NCI-H2107 treated with DMSO at 0.1 percent for 48 hours (cell line): Measurements from ENCODE around the gene GNAZ.
"Not testable (repeated sequence)": the region's sequence is repeated elsewhere in the genome, so short reads cannot be mapped to it uniquely, and the experiment has no call there.

ENCODE experiments used
- DNase-seq: peaks from one replicate; lab custom pipeline; 2025; ENCODE audit not compliant: unreplicated experiment; lab: John Stamatoyannopoulos, UW

GNAZ gene

GRCh38 chr22:23070418-23071229, at the start of gene GNAZ:
GNAZ (plus strand) TSS chr22:23070519; CDS start chr22:23095696, 25,177 bp downstream.
- DNase-seq, result no peak

DNA sequence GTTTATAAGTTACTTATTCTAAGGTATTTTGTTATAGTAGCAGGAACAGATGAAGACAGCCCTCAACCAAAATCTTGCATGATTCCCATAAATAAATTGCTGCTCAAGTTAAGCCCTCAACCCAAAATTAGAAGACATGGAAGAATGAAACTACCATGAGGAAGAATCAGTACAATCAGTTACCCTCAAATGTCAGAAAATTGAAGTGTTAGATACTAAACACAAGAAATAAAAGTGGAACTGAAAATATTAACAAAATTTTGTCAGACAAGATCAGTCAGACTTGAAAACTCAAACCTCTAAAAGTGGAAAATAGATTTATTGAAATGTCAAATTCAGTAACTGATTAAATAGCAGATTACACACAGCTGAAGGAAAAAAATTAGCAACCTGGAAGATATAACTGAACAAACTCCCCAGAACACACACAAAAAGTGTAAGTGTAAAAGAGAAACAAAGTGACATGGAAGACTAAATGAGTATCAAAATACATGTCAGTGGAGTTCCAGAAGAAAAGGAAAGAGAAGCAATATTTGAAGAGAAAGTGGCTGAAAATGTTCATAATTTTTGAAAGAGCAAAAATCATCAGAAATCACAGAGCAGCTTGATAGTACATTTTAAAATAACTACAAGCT, 49.5 kb upstream of the GNAZ start:
- DNase-seq, result no peak

DNA sequence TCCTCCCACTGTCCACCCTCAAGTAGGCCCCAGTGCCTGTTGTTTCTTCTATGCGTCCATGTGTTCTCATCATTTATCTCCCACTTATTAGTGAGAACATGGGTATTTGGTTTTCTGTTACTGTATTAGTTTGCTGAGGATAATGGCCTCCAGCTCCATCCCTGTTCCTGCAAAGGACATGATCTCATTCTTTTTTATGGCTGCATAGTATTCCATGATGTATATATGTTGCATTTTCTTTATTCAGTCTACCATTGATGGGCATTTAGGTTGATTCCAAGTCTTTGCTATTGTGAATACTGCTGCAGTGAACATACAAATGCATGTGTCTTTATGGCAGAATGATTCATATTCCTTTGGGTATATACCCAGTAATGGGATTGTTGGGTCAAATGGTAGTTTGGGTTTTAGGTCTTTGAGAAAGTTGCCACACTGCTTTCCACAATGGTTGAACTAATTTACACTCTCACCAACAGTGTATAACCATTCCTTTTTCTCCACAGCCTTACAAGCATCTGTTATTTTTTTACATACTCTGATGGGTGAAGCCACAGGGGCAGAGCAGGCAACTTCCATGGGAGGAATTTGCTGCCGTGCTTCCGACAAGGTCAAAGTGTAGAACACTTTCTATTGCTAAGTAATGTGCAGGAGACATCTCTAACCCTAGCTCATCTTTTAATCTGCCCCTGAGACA, 48.5 kb upstream of the GNAZ start:
- not testable (repeated sequence) for DNase-seq

- no peak for DNase-seq
Observed at GRCh38 chr22:23023294-23023693, 47.0 kb upstream of the GNAZ start.

DNA sequence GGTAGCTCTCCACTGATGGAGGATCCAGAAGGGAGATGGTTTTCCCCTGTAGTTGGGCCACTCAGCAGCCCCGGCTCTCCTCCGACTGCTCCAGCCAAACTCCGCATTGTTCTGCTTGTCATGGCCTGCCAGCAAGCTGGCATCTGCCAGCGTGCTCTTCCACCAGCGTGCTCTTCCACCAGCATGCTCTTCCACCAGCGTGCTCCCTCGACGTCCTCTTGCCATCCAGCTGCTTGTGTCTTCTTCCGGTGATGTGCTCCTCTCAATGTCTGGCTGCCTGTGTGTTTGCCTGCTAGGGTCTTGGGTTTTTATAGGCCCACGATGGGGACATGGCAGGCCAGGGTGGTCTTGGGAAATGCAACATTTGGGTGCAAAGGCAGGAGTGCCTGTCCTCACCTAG, 43.5 kb upstream of the GNAZ start:
- DNase-seq, result no peak

DNA sequence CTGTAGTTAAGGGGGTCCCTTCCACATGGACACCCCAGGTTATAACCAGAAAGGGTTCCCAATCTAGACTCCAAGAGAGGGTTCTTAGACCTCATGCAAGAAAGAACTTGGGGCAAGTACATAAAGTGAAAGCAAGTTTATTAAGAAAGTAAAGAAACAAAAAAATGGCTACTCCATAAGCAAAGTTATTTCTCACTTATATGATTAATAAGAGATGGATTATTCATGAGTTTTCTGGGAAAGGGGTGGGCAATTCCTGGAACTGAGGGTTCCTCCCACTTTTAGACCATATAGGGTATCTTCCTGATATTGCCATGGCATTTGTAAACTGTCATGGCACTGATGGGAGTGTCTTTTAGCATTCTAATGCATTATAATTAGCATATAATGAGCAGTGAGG, 42.5 kb upstream of the GNAZ start:
- not testable (repeated sequence) for DNase-seq

DNA sequence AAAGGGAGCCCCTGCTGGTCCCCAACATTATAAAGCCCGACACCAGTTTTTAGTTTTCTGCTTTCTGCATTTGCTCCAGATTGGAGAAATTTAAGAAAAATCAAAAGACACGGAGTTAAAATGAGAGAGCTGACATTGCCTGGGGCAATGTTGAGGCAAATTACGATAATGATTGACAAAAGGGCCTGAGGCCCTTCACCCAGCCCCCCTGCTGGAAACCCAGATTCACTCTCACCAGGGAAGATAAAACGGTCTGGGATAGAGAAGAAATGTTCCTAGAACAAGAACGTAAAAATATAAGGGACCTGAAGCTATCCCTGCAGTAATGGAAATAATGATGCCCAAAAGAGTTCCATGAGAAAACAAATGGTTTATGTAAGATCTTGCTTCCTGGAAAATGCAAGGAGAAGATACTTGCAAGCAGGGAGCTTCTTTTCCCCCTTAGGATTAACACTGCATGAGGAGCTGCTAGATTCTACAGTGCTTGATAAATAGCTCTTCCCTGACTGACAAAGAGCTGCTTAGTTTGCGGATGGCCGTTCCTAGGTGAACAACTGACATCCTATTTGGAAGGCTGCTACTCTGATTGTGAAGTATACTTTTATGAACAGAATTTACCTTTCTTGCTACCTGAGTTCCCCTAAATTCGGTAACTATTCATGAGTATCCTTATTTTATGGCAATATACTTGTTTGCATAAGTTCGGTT, 40.6 kb upstream of the GNAZ start:
- no peak for DNase-seq

DNA sequence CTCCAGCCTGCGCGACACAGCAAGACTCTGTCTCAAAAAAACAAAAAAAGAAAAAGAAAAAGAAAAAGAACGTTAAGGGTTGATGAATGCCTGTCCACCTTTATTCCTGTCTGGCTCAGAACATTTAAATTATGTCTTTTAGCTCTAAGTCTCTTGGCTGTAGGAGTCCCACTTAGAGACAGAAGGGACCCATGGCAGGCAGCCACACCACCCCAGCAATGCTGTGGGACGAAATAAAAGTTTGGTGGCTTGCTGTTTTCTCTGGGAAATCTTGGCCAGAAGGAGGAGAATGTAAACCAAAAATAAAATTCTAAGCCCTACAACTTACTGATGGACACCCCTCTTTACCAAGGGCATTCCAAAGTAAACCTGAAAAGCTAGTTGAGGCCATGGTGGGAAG, 38.9 kb upstream of the GNAZ start:
- DNase-seq, result no peak

DNA sequence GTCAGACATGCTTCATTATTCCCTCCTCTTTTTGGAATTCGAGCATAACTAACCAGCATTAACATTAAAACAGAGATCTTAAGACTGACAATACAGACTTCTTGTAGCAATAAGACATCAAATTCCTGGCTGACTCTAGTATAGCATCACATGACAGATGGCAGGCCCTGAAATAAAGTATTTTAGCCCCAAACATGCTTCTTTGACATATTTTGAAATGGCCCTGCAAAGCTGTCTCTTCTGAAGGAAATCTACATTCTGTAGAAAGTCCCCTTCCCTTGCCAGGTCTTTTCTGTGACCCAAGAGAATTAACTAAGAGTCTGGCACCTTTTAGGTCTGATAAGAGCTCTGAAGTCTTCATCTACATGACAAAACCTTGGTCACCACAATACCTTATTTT, 38.5 kb upstream of the GNAZ start:
- DNase-seq, result no peak

DNA sequence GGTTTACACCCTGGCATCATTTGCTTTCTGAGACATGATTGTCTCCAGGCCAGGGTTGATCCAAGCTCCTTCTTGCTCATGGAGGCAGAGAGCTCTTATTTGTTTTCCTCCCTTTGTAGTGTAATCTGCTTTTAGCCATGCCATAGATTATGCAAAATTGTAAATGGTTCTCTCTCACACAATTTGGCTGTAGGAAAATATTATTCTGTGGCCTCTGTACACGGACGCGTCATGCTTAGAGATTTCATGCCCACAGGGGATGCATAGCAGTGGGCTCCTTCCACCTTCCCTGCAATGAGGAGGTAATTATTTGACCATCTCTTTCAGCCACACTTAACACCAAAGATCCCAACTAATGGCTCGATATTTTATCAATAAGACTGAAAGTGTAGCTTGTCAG, 37.7 kb upstream of the GNAZ start:
- no peak for DNase-seq

DNA sequence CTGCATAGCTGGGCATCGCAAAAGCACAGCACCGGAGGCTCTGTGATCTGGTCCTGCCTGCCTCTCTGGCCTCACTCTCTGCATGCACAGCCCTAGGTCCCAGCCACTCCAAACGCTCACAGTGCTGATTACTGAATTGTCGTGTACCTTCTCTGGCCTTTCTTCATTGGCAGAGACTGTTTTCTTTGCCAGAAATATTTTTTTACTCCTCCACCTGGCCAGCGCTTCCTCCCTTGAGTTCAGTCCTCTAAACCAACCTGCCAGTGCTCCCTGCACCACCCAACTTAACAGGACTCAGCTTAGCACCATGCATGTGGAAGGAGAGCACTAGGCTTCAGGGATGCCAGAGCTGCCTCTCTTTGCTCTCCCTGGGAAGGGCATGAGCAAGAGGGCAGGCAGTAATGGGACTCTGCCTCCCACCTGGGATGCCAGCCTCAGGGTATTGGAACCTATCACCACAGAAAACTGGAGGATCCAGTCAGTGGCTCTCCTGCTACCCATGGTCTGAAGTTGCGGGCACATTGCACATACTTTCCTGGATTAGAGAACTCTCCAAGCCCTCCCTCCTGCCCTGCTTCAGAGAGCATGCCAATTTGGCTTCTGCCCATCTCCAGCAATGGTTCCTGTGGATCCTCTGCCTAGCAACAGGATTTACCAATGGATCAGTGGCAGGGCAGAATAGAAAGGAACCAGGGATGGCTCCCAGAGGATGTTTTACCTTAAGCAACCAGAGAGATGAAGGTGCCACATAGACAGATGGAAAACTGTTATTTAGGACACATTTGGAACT, 37.0 kb upstream of the GNAZ start:
- DNase-seq, result no peak

DNA sequence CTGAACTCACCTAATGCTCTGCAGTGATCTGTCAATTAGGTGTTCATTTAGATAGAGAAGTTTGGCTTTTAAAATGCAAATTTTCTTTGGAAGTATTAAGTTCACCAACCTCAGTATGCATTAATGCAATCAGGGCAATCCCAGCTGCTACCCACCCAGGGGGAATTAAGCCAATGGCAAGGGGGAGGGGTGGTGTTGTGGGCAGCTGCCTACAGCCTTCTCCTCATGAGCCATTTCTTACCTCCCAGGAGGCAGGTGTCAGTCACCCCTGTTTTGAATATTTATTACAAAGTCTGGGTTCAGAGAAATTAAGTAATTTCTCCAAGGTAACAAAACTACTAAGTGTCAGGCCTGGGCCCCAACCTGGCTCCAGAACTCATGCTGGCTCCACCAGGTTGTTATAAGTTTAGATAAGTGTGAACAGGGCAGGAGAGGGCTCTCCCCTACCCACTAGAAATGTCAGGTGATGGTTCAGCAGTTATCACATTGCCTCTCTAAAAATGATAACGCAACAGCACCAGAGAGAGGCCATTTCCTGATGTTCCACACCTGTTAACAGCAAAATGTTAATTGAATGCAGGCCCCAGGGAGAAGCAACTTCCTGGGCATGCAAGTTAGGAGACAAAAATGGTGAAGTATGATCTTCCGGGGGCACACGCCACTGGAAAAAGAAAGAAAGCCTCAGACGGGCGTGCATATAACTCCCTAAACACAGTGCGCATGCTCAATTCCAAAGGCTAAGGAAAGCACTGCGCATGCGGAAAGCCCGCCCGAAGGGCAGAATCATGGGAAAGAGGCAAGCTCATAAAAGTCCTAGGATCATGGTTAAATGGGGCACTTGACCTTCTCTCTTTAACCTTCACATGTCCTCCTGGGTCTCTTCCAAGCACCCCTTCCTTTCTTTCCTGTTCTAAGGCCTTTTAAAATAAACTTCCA, 35.4 kb upstream of the GNAZ start:
- DNase-seq, result no peak

- DNase-seq, result no peak
Observed at GRCh38 chr22:23035557-23036277, 34.6 kb upstream of the GNAZ start.

DNA sequence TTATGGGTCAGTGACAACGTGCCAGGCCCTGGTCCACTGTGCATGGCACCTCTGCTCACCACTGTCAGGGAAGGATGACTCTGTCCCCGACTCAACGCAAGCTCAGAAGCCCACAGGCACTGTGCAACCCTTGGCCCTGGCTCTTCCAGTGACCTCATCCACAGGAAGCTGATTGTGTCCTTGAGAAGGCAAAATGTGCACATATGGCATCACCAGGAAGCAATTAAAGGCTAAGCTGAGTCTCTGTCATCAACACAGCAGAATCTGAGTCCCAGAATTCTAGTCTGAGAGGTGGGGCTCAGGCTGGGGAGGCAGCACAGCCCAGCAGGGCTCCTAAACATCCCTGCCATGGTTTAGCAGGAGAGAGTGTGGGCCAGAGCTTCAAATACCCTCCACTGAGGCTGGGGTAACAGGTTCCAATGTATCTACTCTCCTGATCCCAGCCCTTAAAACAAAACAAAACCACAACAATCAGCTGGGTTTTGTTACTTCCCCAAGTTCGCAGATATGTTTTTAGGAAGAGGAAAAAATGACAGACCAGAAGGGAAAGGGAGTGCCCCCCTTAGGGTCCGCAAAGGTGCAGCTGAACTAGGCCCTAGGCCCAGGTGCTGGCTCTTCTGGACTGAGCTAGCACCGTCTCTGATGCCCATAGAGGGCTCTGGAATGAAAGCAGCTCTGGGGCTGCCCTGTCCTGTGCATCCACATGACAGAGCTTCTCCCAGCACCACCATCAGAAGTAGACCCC, 33.5 kb upstream of the GNAZ start:
- no peak for DNase-seq

GRCh38 chr22:23037429-23038333, 32.6 kb upstream of the GNAZ start:
- DNase-seq, result no peak

GRCh38 chr22:23038334-23038642, 32.0 kb upstream of the GNAZ start:
- no peak for DNase-seq

DNA sequence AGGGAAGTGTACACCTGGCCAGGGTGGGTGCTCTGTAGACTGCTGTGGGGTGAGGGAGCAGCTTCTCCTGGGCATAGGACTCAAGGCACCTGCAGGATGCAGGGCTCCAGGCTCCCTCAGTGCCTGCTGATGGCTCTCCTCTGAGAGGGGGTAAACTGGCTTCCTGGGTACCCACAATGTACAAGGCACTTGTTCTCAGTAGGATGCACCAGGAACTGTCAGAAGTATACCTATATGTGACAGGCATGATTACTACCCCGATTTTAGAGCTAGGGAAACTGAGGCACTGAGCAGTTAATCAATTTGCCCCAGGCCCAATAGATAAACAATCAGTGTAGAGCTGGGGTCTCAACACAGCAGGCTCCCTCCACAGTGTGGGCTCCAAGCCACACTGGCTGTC, 31.4 kb upstream of the GNAZ start:
- no peak for DNase-seq
